NCI-H748 (cell line): ENCODE data around the gene SUSD1.
"Not testable (repeated sequence)": the region's sequence is repeated elsewhere in the genome, so short reads cannot be mapped to it uniquely, and the experiment has no call there.

Source experiments
- DNase-seq: peaks from one replicate; lab custom pipeline; 2025; ENCODE audit not compliant: unreplicated experiment; lab: John Stamatoyannopoulos, UW

Gene SUSD1

DNA sequence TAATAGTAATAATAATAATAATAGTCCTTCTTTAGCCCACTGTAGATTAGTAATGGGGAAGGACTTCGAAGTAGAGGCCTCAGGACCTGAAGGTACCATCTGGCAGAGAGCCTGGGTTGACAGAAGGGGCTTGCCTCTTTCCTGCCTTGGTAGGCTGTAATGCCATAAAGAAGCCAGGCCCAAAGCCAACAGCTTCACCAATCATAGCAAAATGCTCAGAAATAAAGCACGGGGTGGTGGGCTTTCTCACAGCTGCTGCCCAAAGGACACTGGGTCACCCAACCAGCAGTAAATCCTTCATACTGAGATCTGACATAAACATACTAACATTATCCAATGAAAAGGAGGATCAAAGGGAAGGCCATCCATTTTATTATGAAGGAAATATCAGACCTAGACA is 70.7 kb downstream of the SUSD1 start:
- DNase-seq = no peak

GRCh38 chr9:112103405-112103804 is 71.7 kb downstream of the SUSD1 start:
- no peak for DNase-seq

DNA sequence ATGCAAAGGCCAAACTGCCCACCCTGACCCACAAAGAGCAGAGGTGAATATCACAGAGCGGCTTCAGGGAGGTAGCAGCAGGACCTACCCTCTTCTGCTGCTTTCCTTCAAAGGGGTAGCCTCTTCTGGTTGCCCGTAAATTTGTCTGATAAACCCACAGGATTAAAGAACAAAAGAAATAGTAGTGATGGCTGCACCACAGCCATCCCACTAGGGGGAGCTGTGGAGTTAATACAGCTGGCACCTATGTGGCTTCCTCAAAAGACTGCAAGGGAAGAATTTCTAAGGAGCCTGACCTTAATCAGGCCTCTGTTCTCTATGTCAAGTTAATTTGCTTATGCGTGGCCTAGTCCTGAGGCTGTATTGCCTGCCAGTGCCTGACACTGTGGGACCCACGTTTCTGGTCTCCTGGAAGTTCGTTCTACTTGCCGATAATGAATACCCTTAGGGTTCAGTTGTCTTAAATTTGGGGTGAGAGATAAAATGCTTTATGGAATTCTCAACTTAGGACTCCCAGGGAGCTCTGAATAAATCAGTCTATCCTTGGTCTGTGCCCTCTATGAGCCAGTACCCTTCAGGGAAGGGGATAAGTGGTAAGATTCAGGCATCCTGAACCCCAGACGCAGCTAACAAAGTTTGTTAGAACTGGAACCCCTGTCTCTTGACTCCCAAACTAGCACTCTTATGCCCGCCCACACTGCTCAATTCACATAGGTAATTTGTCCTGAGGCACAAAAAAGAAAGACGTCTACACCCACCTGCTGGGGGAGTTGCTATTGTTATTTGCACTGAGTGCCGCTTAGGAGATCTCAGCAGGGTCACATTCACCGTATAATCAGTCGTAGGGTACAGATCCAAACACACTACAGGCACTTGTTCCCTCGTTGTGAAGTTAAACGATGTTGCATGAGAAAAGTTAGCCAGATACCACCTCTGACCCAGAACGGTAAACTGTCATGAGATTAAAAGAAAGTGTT is 77.1 kb downstream of the SUSD1 start:
- DNase-seq = peak; percentile 70

DNA sequence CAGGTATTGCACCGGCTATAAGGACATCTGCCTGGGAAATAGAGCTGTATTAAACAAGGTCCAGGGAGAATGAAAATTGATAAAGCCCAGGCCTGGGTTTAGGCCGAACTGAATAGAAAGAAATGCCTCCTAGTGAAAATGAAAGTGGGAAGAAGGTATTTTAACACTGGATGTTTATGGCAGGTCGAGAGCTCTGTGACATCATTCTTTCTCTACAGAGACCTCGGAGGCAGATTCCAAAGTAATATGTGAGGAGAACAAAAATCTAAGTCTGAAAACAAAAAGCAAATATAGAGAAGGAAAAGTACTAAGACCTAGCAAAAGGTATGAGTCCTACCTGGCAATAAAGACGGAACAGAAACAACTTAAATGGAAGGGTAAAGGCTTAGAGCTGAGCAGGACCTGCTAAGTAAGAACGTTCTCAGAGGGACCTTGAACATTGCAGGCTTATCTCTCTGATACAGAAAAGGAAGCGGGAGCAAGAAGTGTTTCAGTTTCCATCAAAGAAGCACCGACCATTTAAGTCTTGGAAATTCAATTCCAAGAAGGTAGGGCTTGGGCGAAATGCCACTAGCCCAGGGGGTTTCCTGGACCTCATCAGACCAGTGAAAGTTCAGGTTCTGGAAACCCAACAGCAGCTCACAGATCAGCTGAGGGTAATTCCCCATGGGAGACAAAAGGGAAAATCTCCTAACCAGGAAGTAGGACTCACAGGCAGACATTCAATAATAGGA is 80.0 kb downstream of the SUSD1 start:
- no peak for DNase-seq

DNA sequence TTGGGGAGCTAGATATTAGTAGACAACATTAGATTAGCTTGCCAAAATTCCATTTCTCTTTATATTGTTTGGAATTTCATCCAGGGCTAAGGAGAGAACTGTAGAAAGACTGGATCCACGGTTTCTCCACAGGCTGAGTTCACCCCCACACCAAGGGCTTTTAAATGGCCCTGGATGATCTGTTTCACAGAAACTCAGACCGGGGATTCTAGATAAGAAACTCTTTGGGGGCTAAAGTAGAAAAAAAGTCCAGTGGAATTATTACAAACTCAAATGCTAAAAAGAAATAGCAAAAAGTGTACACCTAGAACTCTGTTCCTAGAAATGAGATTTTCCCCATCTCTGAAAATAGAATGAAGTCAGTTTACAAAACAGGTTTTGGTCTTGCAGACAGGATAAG is 80.9 kb downstream of the SUSD1 start:
- DNase-seq = no peak

DNA sequence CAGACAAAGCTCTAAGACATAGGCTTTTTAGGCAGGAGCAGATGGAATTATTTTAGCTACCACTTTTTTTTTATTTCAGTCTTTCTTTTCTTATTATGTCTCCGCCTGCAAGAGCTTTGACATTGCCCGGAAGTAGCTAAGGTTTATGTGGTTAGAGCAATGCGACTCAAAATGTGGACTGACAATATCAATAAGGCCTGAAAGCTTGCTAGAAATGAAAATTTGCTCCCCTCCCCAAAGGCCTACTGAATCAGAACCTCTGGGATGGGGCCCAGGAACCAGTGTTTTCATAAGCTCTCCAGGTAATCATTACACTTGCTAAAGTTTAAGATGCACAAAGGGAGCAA is 81.3 kb downstream of the SUSD1 start:
- no peak for DNase-seq

- DNase-seq = no peak
These were observed 81.8 kb downstream of the SUSD1 start for GRCh38 chr9:112093147-112093869.

GRCh38 chr9:112091810-112092209 is 83.3 kb downstream of the SUSD1 start:
- peak; percentile 20 for DNase-seq

DNA sequence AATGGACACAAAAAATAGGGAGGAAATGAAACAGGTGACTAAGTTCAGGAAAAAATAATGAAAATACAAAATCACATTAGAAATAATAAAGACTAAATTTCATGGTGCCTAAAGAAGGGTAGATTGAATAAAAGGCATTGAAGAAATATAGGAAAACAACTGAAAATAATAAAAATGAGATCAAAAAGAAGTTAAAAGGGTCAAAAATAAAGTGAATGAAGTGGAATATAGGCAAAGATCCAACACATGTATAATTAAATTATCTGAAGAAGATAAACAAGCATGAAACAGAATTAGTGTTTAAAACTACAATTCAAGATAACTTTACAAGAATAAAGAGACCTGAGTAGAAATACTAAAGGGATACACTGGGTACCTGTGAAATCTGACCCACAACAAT is 87.6 kb downstream of the SUSD1 start:
- DNase-seq = no peak

DNA sequence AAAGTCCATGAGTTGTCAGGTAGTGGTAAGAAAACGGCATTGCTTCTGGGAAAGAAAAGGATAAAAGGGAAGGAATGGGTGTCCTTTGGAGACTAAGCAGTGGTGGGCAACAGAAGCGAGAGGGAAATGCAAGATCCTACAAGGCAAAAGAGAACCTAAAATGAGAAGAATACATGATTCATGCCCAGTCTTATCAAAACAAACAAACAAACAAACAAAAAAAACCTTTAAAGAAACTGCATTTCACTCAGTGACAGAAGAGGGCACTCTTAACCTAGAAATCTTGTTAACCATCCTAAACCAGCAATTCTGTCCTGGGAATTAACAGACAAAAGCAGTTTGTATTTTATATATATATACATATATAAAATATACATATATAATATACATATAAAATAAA is 88.5 kb downstream of the SUSD1 start:
- DNase-seq = peak; percentile 6

DNA sequence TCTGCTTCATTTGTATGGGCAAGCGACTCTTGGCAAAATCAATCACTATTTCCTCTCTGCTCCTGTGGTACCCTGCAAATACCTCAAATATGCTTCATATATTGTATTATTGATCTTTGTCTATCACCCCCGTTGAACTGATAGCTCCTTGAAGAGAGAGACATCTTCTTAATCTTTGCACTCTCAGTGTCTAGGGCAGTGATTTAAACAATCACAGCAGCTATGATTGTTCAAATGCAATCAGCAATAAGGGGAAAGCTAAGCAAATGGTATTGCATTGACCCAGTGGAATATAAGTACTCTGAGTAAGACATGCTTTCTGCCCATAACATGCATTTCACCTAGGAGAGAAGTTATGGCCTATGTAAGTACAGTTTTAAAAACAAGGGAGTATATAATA is 90.2 kb downstream of the SUSD1 start:
- no peak for DNase-seq

DNA sequence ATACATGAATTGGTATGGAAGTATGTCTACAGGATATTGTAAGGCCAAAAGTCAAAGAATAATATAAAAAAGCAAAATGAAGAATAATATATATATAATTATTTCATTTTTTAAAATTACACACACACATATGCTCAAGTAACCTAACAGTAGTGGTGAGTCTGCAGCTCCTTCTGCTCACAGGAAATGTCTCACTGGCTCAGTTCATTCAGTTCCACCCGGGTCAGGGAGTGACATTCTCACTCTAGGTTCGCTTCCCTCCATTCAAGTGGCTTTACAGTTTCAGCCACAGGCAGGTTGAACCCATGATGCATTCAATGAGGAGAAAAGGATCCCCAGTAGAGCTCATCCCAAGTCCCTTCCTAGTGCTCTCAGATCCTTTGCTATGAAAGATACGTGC is 90.8 kb downstream of the SUSD1 start:
- no peak for DNase-seq

- no peak for DNase-seq
These were observed 93.0 kb downstream of the SUSD1 start for GRCh38 chr9:112081918-112082729.

GRCh38 chr9:112080831-112081542 is 94.1 kb downstream of the SUSD1 start:
- no peak for DNase-seq

DNA sequence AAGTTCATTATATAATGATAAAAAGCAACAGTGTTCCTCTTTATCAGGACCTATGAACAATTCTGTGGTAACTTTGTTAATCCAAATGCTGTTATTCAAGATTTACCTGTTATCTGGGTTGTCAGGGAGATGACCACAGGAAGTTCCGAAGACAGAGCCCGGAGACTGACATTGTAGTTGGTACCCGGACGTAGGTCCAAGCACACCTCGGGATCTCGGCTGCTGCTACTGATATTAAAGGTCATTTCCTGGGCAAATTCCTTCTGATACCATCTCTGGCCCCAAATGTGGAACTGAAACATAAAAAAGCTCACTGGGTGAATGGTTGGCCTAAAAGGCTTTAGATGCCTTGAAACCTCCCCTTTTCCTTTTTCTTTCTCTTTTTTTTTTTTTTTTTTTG is 96.7 kb downstream of the SUSD1 start:
- DNase-seq = no peak

DNA sequence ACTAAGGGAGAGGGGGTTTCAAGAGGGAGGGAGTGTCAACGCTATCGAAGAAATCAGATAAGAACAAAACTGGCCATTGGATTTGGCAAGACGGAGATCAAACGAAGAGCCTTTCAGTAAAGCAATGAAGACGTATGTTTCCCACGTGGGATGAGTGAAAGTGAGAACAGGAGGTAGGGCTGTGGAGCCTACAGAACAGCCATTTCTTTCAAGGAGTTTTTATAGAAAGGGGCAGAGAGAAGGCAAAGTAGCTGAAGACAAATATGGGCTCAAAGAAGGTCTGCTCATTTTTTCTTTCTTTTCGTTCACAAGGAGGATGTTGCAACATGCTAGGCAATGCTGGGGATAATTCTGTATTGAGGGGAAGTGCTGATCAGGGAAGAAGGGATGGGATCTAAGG is 98.3 kb downstream of the SUSD1 start:
- DNase-seq = no peak

DNA sequence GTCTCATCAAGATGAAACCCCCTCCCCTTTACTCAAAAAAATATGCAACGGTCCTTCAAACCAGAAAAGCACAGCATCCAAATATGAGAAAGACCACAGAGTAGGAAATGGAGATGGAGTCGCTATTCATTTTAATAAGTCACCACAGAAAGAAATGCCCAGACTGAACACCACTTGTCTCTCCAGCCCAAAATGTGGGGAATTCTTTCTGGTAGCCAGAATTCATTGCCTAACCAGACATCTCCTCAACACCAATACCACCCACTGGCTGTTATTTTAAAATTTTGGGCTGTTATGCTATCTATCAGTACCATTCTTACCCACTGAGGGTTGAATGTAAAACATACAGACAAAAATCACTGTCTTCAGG is 100.1 kb downstream of the SUSD1 start:
- DNase-seq = no peak

DNA sequence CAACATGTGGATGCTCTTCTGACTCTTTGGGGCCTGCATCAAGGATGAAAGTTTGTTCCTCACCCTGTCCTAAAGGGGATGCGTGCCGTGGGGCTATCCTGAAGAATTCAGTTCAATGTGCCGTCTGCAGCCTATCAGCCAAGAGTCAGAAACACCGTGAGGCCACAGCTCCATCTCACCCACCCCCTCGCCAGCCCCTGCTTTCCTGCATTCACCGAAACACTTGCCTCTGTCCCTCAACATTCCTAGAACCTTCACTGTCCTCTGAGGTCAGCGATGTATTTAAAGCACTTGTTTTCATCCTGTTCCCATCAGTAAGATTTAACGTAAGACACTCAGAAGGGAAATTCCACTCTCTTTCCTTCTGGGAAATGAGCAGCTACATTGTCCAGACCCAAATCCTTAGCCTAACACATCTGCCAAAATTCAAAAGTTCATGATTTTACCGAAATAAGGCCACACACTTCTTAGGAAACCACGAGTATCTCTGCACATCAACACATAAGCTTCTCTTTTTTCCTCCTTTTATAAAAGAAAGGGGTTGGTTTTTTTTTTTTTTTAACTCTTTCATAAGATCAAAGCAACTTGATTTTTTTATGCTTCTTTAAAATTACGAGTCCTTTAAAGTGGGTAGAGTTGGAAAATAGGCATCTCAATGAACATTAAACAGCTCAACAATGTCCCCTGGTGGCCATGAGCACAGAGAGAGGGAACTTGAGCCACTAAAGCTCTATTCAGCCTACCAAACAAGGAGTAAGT is 100.7 kb downstream of the SUSD1 start:
- peak; percentile 61 for DNase-seq

GRCh38 chr9:112073639-112074173 is 101.4 kb downstream of the SUSD1 start:
- DNase-seq = not testable (repeated sequence)
